Colon (tissue), 2 donors: ENCODE results near the gene RNF212.
"Not testable (repeated sequence)": the region's sequence is repeated elsewhere in the genome, so short reads cannot be mapped to it uniquely, and the experiment has no call there.

Experiments used
- FAIRE-seq: peaks from 2 replicates; lab custom pipeline; 2012; peaks lifted over from hg19 to GRCh38; lab: Jason Lieb, UNC
- donor health status: control.
- donor health status: control.

Gene RNF212

DNA sequence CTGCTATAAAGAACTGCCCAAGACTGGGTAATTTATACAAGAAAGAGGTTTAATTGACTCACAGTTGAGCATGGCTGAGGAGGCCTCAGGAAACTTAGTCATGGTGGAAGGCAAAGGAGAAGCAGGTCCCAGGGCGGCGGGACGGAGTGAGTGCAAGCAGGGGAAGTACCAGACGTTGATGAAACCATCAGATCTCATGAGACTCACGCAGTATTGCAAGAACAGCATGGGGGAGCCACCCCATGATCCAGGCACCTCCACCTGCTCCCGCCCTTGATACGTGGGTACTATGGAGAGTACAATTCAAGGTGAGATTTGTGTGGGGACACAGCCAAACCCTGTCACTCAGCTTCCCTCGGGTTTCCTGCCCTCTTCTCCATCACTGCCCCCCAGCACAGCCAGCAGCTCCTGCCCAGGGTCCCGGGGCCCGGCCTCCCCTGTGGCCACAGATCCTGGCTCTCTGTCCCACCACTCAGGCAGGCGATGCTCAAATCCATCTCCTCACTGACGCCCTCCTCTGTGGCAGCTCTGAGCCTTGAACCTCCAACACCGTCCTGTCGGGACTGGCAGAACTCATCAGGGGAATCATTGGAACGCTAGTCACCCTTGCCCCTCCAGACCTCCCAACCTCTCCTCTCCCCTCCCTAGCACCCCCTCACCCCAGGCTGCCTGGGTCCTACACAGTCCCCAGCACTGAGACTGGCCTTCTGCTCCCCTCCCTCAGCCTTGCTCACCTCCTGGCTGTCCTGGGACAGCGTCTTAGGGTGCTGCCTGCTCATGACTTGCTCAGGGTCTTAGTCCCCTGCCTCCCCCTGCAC is 64.4 kb downstream of the RNF212 start:
- no peak for FAIRE-seq

DNA sequence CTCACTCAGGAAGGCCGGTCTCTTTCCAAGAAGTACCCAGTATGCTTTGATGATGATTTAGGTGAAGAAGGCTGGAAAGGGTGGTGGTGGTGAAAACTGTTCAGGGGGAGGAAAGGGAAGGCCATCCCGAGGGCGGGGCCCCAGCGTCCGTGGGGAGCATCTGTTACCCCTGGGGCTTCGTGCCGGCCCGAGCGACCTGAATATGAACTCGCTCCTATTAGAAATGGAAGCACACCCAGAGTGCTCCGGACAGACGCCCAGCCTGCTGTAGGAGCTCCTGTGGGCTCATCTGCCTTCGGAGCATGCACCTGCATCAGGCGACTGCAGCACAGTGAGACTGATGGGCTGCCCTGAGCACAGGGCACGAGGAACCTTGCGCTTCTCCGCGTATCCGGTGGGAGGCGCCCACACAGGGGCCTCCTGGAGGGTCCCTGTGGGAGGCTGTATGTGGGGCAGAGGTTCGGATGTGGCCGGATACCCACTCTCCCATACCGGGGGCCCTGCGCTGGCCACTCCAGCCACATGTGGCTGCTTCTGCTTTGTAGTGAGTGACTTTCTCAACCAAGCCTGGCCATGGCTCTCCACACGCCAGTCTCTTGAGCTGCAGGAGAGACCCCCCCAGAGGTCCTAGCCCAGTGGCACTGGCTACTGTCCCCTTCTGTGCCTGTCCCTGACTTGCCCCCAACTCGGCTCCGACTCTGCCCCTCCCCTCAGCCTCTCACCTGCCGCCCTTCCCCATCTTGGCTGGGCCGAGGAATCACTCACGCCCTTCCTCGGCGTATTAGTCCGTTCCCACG is 65.2 kb downstream of the RNF212 start:
- FAIRE-seq, result no peak

DNA sequence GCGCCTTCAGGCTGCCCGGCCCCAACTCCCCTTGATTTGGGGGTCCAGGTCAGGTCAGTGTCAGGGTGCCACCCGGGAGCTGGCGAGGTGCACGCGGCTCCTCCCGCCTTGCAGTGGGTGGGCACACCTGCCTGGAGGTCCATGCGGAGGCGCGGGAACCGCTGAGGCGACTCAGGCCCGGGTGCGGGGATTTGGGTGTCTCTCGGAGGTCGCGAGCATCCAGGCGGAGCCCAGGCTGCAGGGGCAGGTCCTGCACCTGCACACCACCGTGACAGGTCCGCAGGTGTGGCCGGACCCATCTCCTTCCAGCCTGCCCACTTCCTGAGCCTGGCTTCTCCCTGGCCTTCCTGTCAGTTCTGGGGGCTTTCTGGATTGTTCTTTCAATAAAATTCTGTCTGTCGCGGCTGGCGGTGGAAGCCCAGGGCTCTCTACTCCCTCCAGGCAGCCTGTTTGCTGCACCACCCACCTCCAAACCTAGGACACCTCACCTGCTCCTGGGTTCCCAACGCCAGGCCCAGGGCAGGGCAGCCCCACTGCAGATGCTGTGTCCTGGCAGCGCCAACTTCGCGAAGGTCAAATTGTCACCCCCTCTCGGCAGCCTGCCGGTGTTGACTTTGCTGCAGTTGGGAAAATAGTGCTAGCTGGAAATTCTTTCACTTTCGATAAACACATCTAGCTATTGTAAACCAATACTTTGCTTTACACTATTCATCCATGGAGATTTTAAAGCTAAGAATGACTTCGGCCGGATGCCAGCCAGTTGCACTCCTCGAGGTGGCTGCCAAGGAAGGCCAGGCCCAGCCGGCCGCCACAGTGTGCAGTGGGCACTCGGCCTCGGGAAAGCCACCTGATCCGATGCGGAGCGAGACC is 66.0 kb downstream of the RNF212 start:
- FAIRE-seq, result no peak

DNA sequence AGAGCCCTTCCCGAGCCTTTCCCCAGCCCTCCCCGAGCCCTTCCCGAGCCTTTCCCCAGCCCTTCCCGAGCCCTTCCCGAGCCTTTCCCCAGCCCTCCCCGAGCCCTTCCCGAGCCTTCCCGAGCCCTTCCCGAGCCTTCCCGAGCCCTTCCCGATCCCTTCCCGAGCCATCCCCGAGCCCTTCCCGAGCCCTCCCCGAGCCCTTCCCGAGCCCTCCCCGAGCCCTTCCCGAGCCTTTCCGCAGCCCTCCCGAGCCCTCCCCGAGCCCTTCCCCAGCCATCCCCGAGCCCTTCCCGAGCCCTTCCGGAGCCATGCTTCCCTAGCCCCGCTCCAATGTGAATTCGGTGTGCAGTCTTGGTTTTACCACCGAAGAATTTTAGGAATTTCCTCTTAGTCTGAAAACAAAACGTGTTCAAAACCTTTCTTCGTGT is 66.8 kb downstream of the RNF212 start:
- FAIRE-seq, result not testable (repeated sequence)

DNA sequence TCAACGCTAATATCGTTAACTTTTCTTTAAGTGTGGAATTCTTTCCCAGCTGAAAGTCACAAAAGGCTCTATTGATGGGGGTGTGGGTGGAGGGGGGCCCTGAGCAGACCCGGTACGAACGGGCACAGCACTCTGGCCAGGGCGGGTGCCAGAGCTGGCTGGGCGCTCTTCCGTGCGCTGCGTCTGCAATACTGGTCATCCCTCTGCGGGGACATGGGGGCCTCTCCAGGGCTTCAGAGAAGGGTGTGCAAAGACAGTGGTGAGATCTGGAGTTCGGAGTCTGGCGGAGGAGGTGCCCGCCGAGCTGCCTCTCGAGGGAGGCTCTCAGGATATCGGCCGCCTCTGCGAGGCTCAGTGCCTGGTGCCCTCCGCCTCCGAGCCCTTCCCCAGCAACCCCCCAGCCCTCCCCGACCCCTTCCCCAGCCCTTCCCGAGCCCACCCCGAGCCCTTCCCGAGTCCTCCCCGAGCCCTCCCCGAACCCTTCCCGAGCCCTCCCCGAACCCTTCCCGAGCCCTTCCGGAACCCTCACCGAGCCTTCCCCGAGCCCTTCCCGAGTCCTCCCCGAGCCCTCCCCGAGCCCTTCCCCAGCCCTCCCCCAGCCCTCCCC is 67.7 kb downstream of the RNF212 start:
- no peak for FAIRE-seq

DNA sequence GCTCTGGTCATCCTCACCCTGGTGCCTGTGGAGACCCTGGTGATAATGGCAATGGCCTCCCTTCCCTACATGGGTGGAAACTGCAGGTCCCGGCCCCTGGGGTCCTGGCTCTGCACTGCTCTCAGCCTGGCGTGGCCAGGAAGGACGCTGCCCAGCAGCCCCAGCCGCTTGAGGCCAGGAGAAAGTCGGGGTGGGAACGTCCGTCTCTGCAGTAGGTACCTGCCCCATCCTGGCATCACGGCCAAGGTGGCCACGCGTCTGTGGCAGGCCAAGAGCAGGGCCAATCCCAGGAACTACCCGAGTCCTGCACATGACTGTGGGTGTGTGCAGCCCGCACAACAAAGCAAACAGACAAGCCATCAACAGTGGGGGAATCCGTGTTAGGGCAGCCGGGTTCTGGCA is 68.2 kb downstream of the RNF212 start:
- no peak for FAIRE-seq

DNA sequence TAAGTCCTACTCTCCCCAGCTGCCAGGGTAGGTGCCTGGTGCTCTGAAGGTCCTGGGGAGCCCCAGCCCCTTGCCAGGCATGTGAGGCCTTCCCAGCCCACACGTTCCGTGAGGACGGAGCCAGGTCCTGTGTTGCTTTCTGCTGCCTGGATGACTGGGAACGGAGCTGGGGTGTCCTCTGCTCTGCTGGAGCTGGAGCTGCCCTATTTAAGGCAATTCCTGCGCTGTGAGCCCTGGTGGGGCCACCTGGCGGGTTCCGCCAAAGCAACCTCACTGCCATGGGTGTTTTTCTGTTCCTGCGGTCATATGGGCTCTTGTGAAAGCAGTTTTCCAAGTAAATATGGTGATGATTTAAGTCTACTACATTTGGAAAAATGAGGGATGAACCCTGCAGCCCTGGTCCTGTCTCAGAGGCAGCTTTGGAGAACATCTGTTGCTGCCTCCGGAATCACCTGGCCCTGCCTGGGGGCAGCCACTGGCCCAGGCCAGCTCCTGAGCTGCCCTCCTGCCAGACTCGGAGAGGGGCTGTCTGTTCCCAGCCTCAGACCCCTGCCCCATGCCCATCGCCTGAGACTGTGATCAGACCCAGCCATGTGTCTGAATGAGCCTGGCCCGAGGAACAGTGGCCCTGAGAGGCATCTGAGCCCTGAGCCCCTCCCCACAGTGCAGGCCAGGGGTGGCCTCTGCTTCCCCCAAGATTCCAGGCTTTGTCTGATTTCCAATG is 68.7 kb downstream of the RNF212 start:
- FAIRE-seq, result no peak

DNA sequence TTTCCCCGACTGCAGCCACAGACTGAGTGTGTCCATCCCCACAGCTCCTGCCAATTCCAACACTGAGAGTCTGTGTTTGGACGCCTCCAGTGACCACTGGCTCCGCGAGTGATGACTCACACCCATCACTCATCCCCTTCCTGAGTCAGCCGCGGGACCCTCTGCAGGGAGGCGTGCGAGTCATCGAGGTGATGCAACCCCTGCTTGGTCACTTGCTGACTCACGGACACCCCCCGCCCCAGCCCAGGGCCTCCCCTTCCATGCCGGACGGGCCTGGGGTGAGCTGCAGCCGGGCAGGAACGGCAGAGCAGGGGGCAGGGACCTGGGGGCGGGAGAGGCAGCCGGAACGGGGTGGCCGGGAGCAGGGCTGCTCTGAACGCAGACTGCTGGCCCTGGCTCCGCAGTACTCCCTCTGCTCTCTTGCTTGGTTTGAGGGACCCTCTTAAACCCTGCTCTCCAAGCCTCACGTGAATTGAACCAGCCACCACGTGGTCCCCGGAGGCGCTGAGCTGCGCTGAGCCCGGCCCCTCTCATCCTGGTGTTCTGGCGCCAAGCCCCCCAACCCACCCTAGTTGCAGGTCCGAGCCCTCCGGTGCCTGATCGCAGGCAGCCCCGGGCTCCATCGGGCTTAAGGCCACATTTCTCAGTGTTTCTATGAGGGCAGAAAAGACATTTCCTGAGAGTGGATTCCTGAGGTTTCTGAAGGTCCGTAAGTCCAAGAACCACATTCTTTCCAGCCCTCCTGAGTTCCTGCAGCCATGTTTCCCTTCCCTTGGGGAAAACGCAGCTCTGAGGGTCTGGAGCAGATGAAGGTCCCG is 69.5 kb downstream of the RNF212 start:
- FAIRE-seq, result no peak

DNA sequence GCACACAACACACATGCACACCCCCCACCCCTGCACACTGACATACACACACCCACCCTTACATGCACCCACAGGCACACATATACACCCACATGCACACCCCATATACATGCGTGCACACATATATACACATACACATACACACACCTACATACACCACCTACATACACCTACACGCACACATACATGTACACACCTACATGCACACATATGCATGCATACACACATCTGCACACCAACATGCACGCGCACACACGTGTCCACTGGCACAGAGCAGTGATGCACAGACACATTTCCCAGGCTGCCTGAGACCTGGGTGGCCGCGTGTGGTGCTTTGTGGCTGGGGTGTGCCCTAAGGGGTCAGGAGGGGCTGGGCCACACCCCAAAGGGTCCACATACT is 70.2 kb downstream of the RNF212 start:
- no peak for FAIRE-seq

DNA sequence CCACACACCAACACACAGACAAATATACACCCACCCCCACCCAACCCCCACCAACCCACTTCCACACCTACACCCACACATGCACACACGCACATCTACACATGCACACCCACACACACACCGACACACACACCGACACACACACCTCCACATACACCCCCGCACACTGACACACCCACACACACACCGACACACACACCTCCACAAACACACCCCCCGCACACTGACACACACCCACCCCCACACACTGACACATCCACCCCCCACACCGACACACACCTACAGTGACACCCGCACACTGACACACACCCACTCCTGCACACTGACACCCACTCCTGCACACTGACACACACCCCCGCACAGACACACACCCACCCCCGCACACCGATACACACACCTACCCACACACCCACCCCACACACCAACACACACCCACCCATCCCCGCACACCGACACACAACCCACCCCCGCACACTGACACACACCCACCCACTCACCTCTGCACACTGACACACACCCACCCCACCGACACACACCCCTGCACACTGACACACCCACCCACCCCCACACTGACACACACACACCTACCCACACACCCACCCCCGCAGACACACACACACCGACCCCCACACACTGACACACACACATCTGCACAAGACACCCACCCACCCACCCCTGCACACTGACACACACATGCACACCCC is 70.9 kb downstream of the RNF212 start:
- FAIRE-seq, result no peak

DNA sequence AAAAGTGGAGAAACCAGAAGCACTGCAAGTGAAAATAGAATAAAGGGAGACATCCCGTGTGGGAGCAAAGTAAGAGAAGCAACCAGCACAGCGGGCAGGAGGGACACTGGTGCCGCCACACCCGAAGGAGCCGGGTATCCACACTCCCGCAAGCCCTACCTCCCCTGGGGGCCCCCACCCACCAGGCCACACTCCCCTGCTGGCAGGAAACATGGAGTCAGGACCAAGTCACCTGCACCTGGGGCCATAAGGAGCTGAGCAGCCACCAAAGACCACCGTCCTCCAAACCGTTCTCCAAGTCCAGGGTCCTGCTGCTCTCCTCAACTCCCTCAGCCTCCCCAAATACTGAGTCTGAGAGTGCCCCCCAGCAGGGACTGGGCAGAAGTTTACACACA is 71.4 kb downstream of the RNF212 start:
- FAIRE-seq, result no peak

DNA sequence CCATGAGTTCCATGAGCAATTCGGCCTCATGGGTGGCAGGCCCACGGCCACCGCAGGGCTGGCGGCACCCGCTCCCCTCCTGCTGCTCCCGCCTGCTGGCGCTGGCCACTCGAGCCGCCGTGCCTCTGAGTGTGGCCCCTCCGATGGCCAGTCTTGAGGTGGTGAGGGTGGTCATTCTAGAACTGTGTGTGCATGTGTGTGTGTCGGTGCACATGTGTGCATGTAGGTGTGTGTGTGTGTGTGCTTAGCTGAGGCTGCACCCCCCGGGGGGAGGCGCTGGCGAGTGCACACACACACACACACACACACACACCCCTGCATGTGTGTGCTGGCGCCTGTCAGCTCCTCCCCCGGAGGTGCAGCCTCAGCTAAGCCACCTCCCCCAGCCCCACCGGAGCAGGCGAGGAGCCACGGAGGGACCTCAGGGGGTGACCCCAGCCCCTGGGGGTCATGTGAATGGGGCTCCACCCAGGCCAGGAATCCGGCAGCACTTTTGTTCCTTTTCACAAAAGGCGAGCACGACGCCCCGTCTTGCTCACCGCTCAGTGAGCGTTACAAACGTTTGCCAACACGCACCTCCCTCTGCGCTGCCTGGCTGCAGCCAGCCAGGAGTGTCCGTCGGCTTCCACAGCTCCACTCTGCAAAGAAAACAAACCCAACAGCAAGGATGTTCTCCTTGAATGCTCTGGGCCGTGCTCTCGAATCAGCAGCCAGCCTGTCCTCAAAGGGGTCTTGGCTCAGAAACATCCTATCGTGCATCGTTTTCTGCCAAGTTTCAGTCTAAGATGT is 72.0 kb downstream of the RNF212 start:
- no peak for FAIRE-seq

DNA sequence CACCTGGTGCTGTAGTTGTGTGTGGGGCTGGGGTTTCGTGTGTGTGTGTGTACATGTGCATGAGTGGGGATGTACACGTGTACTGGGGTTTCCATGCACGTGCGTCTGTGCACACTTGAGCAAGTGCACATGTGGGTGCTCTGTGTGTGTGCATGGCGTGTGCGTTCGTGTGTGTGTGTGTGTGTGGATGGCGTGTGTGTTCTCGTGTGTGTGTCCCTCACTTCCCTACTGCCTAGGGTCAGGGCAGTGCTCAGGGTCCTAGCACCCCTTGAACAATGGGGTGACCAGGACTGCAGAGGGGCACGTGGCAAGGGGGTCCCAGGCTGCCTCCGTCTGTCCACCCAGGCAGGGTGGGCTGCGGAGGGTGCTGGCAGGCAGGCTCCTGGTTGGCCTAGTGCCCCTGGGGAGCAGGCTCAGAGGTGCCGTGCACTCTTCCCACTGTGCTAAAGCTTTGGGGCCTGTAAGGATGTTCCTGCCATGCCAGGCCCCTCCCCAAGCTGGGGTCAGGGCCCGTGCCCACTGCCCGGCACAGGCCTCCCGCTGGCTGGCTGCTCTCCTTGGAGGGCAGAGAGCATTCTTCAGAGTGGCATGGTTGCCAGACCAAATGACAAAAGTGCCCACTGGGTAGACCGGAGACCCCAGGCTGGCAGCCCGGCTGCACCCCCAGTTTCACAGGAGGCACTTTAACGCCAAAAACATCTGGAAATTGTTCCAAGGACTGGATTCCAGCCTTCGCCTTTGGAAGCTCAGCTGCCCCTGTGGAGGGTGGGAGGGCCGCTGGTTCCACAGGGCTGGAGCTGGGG is 72.8 kb downstream of the RNF212 start:
- FAIRE-seq, result no peak

DNA sequence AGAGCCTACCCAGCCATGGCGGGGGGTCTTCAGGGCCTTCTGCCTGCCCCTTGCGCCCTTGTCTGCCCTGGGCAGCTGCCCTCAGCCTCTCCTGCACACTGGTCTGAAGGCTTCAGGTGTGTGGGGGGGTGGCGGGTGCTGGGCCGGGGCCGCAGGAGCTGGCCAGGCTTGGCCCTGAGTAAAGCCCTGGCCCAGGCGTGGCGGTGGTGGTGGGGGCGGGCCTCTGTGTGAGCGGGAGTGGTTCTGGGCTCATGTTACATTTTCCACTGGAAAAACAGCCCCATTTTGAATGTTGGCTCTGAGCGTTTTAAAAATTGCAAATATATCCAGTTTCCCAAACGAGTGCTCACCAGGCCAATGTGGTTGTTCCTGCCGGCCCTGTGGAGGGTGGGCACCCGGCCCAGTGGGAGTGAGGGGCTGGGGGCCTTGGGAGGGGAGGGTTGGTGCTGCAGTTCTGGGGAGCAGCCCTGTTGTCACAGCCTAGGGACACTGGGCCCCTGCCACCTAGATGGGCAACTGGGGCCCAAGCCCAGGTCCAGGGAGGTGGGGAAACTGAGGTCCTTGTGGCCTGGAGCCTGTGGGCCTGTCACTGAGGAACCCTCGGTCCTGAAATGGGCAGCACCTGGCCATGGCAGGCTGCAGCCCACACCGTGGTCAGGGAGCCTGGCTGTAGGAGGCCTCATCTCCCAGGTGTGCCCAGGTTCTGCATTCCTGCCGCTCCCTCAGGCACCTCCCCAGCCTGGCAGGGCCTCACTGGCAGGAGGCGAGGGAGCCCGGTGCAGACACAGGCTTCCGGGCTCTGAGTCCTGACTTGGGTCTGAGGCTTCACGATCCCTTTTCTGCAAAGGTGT is 73.6 kb downstream of the RNF212 start:
- no peak for FAIRE-seq

DNA sequence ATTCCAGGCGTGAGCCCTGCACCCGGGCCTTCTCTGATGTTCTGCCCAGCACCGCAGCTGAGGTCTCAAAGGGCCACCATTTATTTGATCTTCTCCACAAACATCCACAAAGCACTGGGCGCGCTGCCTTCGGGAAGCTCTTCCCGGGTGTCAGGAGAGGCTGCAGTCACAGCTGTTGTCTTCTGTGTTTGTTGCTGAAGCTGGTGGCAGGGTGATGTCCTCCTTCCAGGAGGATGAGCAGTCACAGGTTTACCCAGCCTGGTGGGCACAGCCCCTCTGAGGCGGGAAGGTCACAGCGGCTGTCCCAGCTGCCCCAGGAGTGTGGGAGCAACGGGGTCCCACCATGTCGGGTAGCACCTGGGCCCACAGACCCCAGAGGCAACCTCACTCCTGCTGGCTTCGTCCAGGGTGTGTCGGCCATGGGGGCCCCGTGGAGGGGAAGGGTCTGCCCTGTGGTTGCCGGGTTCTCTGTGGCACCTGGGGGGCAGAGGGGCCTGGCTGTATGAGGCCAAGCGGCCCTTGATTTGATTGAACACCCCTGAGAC is 74.3 kb downstream of the RNF212 start:
- no peak for FAIRE-seq

DNA sequence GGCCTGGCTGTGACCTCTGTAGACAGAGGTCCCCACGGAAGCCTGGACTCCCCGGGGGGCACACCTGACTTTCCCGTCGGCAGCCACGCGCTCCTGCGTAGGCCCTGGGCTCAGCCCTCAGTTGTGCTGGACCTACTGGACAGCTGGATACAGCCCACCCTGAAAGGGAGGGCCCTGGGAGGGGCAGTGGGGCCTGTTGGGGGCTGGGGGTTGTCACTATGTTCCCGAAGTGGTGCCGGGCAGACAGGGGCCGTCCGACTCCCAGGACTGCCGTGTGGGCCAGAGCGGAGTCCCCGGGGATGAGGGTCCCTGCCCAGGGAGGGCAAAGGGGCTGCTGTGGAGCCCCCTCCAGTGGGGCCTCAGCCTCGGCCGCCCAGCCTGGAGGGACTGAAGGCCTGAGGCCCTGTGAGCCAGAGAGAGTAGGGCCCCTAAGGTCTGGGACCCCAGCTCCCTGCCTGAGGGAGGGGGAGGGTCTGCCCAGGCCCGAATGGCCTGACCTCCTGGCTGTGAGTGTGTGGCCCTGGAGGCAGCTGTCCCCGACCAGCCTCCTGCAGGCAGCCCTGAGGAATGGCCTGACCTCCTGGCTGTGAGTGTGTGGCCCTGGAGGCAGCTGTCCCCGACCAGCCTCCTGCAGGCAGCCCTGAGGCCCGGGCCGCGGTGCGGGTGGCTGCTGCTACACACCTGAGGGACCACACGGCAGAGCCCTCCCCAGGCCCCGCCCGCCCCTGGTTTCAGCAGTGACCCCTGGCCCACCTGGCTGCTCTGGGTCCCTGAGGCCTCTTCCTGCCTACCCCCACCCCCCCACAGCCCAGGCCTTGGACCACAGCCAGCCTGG is 76.2 kb downstream of the RNF212 start:
- FAIRE-seq, result no peak
